Adrenal gland (tissue), 12 donors: ENCODE measurements around the gene SIM2. TPM values are rescaled to one million over a fixed set of nuclear protein-coding genes. Genes with fewer than 3 reads are reported as not detected.

Experiments
- DNase-seq, 7 donors: peaks; one replicate each; pipeline ENCODE4 v3.0.0-alpha.2; 2019 to 2020
- H3K27ac ChIP-seq, 5 donors: fragments of 200-600 bp; sonication (generic) in 4 of 5; 1 replicate in 3 of 5; 2 replicates in 2 of 5; pipeline versions ENCODE4 v1.5.1 to v1.8.0; 2016 to 2020; ENCODE audit warnings: mild to moderate bottlenecking in 1 of 5
- H3K27me3 ChIP-seq: fragments of 200-600 bp; 2 replicates; pipeline ENCODE4 v1.8.0; 2021
- H3K36me3 ChIP-seq, 2 donors: fragments of 200-600 bp; replicated peaks in 1 of 2; 1 replicate in 1 of 2; 2 replicates in 1 of 2; pipeline versions ENCODE4 v1.5.1 to v1.8.0; 2018 to 2022
- H3K4me1 ChIP-seq, 2 donors: fragments of 200-600 bp; replicated peaks in 1 of 2; 1 replicate in 1 of 2; 2 replicates in 1 of 2; pipeline versions ENCODE4 v1.5.1 to v1.8.0; 2018 to 2021
- H3K4me3 ChIP-seq, 4 donors: fragments of 200-600 bp; sonication (generic) in 3 of 4; one replicate each; pipeline ENCODE4 v1.5.1; 2016 to 2018
- H3K9me3 ChIP-seq, 3 donors: fragments of 200-600 bp; sonication (generic) in 1 of 3; replicated peaks in 1 of 3; 1 replicate in 2 of 3; 2 replicates in 1 of 3; pipeline versions ENCODE4 v1.5.1 to v1.8.0; 2016 to 2021
- POLR2A ChIP-seq, 2 donors: fragments of 450-650 bp; IDR thresholded peaks; one replicate each; pipeline ENCODE4 v1.6.1; 2017; ENCODE audit warnings: antibody characterized with exemption in 2 of 2, mild to moderate bottlenecking in 2 of 2, moderate library complexity in 1 of 2
- intact Hi-C, 2 donors: fragments of 100-400 bp; cut with DNase I; formaldehyde crosslinking; loops; one replicate each; pipeline versions ENCODE4 v1.14.1 to v1.15.0; 2022 to 2023
- polyA plus RNA-seq, 3 donors: library from polyadenylated mRNA; stranded (reverse); fragments of 200-250 nt in 2 of 3; fragments of 350-450 nt in 1 of 3; fragmentation: Illumina TruSeq in 1 of 3; extraction: RNeasy Lipid Tissue Mini Kit (QIAGEN cat#74804) in 1 of 3; gene quantifications; one replicate each; pipeline ENCODE4 v1.2.3, GENCODE V29; 2013 to 2014
- total RNA-seq, 9 donors: library from RNA; depleted of rRNA in 4 of 9; stranded (reverse); fragments of >200 nt in 4 of 9; fragments of 120-200 nt in 1 of 9; fragmentation: NEBNext Ultra II Directional in 1 of 9; extraction: Animal tissue kit (Norgen Biotek cat#: 25700) in 1 of 9; gene quantifications; one replicate each; pipeline versions ENCODE4 v1.1.0 to v1.2.4, GENCODE V29; 2013 to 2023
- TF ChIP-seq, protein P1 (sequence below), 6 experiments: fragments of 450-650 bp in 4 of 6; fragments of 200-600 bp in 2 of 6; sonication (generic) in 1 of 6; IDR thresholded peaks; 1 replicate in 5 of 6; 2 replicates in 1 of 6; pipeline versions ENCODE4 v1.5.1 to v1.8.0; 2016 to 2021; ENCODE audit warnings: antibody characterized with exemption in 6 of 6, mild to moderate bottlenecking in 2 of 6, moderate library complexity in 1 of 6
- donor health status: healthy with polysubstance abuse.
- donor health status: Bipolar disorder and iron deficiency.
- donor health status: DM: yes; HTN: yes; CAD: no.
- donor health status: DM: no; HTN: no; CAD: no.
- donor health status: DM: no; HTN: no; CAD: no.
- donor health status: DM: yes; HTN: yes; CAD: no.

Gene SIM2
- total and polyA plus RNA-seq, 12 donors = 0.03 to 0.55 (median 0.15) TPM; not detected in 5

DNA sequence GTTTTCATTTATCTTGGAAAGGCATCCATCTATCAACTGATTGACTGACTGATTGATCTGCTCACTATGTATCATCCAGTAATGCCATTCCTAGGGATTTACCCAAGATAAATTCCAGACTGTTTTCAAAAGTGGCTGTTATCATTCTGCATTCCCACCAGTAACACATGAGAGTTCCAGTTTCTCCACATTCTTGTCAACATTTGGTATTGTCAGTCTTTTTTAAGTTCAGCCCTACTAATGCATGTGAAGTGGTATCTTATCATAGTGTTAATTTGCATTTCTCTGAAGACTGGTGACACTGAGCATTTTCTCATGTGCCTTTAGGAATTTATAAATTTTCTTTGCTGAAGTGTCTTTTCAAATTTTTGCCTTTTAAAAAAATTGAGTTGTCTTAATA, 99.6 kb downstream of the SIM2 start:
- DNase-seq = no peak
- intact Hi-C loops = no loop called here
- Histone ChIP-seq H3K4me1 (no peaks in the 10 kb centered on the region), H3K36me3 (no peaks in the 10 kb centered on the region), H3K27me3 (no peaks in the 10 kb centered on the region), H3K27ac (no peak overlapping the region), H3K9me3 (no peaks in the 10 kb centered on the region), H3K4me3 (no peak overlapping the region)
- TF ChIP-seq POLR2A (IDR thresholded peaks at IDR 0.05) = no peak
- TF ChIP-seq, protein P1, sequence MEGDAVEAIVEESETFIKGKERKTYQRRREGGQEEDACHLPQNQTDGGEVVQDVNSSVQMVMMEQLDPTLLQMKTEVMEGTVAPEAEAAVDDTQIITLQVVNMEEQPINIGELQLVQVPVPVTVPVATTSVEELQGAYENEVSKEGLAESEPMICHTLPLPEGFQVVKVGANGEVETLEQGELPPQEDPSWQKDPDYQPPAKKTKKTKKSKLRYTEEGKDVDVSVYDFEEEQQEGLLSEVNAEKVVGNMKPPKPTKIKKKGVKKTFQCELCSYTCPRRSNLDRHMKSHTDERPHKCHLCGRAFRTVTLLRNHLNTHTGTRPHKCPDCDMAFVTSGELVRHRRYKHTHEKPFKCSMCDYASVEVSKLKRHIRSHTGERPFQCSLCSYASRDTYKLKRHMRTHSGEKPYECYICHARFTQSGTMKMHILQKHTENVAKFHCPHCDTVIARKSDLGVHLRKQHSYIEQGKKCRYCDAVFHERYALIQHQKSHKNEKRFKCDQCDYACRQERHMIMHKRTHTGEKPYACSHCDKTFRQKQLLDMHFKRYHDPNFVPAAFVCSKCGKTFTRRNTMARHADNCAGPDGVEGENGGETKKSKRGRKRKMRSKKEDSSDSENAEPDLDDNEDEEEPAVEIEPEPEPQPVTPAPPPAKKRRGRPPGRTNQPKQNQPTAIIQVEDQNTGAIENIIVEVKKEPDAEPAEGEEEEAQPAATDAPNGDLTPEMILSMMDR (IDR thresholded peaks at IDR 0.05) = no peak

Other genes starting within 250 kb of the SIM2 start
- under 1 TPM in 1 of 9 donors, not detected in 8; 0.22 TPM for gene CLDN14, start 219.0 kb upstream of the SIM2 start, total RNA-seq
- gene CLDN14, start 219.0 kb upstream of the SIM2 start, polyA plus RNA-seq = not detected